ENCODE measurements around the gene KRT72.
"Not testable (repeated sequence)": the region's sequence is repeated elsewhere in the genome, so short reads cannot be mapped to it uniquely, and the experiment has no call there.

KRT72 gene

DNA sequence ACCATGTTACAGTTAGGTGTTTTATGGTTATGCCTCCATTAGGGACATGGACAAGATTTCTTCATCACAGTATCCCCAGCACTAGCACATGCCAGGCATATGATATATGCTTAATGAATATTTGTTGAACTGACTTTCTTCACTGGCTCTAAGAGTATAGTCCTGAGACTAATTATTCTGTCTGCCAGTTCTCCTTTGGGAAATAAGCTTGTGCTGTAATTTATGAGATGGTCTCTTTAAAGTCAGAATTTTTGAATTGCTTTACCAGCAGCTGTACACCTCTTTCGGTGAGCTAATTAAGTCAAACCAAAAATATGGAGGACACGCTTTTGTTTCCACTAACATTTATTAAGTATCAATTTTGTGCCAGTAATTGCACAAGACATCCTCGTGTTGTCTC is 4.8 kb upstream of the KRT72 start:
- DNase-seq = no peak

DNA sequence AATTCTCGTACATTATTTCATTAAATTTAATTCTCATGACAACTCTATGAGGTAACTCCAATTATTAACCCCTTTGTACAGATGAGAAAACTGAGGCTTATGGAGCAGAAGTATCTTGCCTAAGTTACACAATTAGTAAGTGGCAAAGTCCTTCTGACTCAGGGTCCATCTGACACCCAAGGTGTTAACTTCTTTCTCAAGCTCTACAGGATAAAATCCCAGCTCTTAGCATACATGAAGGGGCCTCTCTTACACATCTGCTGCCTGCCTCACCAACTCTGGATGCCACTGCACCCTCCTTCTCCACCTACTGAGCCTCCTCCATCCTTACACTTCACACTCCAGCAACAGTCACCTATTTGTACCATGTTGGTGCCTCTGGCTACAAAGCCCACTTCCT is 4.3 kb upstream of the KRT72 start:
- DNase-seq = no peak

DNA sequence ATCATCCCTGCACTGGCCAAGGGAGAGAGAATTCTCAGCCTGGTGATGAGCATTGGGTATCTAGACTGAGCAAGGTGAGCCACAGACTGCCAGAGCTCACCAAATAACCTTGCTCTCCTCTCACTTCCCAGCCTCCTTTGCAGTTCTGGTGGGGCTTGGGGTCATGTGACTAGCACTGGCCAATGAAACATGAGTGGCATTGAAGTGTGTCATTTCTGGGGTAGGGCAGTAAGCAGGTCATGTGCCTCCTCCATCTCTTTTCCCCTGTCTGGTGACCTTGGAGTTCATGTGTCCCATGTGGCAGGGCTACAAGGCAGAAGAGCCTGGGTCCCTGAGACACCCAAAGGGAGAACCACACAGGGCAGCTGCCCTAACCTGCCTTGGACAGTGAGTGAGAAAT is 3.6 kb upstream of the KRT72 start:
- no peak for DNase-seq

DNA sequence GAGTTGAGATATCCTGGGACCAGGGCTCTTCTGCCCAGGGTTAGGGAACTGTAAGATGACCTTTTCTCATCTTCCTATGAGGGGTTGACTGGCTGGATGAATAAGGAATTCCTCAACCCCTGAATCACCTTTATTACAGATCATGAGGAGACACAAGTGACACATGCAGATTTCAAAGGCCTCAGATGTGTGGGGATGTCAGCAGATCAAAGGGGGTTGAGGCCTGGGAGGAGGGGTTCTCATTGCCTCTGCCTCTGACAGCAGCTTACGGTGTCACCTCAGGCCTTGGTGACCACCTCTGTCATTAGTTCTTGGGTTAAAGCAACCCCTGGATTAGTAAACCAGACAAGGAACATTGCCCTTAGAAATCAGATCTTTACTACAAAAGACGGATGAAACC is 2.1 kb upstream of the KRT72 start:
- DNase-seq = peak; percentile 17 to 33

DNA sequence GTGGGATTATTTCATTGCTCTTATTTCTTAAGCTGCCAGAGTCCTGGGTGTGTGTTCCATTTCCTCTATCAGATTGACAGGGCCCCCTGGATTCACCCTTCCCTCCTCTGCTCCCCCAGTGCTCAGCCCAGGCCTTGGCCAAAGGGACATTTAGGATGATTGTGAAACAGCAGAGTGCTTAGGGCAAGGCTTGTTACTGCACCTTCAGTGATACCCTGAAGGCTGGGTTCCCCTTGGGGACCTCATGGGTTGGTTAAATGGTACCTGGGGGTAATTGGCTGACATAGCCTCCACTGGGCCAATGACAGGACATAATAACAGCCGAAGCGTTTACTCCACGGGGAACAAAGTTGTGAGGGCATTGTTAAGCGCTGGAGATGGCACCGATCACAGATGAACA is 1.3 kb upstream of the KRT72 start:
- no peak for DNase-seq

DNA sequence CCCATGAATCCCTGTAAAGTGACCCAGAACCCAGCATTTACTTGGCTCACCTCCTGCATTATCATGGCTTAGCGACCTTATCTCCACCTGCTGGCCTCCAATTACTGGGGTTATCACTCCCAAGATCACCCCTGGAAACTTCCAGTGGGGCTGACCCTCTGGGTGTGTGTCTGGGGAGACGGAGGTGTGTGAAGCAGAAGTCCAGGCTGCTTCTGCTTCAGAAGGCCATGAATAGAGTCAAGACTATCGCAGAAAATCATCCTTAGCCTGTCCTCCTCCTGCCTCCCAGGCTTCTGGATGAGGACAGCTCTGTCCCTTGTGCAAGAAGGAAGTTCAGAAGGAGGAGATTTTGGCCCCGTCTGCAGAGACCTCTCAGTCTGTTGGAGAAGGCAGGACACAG is 408 bp upstream of the KRT72 start:
- no peak for DNase-seq

DNA sequence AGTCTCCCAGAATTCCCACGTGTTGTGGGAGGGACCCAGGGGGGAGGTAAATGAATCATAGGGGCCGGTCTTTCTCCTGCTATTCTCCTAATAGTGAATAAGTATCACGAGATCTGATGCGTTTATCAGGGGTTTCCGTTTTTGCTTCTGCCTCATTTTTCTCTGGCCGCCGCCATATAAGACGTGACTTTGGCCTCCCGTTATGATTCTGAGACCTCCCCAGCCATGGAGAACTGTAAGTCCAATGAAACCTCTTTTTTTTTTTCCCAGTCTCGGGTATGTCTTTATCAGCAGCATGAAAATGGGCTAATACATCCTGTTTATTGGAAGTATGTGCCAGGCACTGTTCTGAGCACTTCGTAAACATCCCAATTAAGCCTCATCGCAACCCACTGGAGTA is 788 bp downstream of the KRT72 start:
- no peak for DNase-seq

DNA sequence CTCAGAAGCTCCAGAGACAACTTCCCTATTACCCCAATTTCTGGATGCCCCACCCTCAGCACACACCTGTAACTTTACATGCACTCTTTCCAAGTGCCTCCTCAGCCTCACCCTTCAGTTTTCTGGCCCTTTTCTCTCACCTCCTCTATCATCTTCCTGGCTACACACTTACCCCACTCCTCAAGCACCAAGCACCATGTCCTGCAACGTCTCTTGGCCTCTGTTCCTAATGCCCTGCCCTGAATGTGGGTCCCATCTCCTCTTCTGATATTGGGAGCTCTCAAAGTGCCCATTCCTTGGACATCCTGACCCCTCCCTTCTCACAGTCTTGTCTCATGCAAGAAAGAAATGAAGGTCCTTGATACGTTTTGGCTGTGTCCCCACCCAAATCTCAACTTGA is 1.2 kb downstream of the KRT72 start:
- DNase-seq = no peak

DNA sequence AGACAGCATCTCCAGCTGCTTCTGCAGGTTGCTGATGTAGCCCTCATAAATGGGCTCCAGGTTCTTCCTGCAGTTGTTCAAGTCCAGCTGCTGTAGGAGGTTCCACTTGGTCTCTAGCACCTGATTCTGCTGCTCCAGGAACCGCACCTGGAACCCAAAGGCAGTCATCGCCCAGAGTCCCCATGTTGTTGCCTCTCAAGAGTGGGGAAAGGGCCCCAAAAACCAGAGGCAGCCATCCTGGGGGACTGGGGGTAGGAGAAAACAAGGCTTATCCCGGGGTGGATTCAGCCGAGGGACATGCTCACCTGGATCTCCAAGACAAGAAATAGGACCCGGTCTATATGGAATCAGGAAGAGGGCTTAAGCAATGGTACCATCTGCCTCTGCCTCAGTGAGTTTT is 2.3 kb downstream of the KRT72 start:
- no peak for DNase-seq

DNA sequence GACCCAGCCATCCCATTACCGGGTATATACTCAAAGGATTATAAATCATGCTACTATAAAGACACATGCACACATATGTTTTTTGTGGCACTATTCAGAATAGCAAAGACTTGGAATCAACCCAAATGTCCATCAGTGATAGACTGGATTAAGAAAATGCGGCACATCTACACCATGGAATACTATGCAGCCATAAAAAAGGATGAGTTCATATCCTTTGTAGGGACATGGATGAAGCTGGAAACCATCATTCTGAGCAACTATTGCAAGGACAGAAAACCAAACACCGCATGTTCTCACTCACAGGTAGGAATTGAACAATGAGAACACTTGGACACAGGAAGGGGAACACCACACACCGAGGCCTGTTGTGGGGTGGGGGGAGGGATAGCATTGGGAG is 7.0 kb downstream of the KRT72 start:
- DNase-seq = not testable (repeated sequence)

DNA sequence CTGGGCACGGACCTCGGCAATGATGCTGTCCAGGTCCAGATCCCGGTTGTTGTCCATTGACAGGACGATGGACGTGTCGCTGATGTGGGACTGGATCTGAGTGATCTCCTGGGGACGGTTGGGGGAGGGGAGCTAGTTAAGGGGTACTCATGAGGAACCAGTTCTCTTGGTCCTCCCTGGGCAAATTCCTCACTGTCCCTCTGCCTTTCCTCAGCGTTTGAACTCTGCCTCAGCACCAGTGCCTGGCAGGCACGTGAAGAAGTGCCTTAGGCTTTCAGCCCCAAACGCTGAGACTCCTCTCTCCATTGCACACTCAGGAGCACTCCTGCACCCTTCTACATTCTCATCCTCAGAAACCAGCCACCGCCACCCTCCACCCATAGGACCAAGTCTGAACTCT is 9.7 kb downstream of the KRT72 start:
- no peak for DNase-seq

DNA sequence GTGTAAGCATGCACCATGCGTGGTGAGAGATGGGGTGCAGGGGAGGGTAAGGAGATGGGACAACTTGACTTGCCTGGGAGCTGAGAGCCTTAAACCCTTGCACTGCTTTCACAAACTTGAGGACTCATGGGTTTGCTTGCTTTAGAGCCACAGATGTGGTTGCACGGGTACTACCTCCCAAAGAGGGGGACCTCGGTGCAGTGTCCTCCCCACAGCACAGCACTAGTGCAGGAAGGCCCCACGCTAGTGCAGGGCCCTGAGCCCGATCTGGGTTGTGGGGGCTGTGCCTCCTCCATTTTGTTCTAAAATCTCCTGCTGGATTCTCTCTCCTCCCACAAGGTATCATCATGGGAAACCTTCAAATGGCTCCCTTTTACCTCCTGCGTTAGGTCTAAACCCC is 11.2 kb downstream of the KRT72 start:
- no peak for DNase-seq

DNA sequence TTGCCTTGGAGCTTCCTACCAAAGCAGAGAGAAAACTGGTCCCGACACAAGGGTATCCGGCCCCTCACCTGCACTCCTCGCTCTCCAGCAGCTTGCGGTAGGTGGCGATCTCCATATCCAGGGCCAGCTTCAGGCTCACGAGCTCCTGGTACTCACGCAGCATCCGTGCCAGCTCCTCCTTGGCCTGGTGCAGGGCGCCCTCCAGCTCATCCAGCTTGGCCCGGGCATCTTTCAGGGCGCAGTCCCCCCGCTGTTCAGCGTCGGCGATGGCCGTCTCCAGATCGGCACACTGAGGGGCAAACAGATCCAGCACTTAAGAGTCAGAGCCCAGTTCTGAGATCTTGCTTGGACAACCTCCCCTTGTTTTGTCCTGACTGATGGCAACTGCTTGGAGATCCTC is 13.7 kb downstream of the KRT72 start:
- no peak for DNase-seq

DNA sequence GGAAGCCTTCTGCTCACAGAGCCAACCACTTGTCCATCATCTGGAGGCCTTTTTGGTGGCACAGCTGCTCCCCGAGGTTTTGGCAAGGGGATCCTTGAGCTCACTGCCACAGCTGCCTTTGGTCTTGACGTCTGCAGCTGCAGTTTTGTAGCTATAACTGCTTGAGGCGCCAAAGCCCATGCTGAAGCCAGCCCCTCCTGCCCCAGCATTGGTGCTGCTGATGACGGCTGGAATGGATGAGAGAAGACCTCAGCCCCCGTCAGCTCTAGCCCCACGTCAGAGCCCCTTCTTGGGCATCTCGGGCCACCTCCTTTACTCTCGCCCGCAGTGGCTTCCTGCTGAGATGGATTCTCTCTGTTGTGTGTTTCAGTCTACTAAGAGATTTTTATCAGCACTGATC is 15.3 kb downstream of the KRT72 start:
- peak; percentile 58 to 69 for DNase-seq

DNA sequence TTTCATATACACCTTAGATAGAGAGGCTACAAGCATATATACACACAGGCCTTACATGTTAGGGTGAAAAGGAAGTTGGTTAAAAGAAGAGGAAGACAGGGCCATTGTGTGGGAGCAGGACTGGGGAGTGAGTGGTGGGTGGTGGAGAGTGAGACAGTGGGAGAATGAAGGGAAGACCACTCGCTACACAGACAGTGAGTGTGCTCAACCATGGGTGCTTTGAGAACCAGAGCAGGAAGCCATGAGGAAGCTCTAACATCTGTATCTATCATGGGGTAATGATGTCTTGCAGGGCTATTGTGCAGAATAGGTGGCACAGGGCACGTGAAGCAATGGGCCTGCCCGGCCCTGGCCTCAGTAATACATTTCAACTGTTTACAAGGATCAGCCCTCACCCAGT is 16.2 kb downstream of the KRT72 start:
- DNase-seq = no peak

DNA sequence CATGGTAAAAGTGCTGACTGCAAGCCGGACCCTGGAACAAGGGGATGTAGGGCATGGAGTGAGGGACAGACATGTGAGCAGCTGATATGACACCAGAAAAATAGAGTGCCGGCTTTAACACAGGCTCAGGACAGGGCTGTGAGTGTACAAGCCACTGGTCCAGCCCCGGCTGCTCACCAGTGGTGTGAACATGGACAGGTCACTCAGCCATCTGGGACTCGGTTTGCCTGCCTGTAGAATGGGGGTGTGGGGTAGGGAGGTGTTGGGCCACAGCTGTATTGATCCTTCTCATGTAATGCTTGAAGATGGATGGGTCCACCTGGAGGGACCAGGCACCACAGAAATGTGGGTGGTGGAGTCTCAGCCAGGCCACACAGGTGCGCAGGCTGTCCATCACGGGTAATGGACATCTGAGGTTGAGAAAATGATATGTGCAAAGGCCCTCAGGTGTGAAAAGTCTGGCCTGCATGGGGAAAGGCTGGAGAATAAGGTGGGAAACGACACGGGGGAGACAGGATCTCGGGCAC is 17.0 kb downstream of the KRT72 start:
- no peak for DNase-seq

DNA sequence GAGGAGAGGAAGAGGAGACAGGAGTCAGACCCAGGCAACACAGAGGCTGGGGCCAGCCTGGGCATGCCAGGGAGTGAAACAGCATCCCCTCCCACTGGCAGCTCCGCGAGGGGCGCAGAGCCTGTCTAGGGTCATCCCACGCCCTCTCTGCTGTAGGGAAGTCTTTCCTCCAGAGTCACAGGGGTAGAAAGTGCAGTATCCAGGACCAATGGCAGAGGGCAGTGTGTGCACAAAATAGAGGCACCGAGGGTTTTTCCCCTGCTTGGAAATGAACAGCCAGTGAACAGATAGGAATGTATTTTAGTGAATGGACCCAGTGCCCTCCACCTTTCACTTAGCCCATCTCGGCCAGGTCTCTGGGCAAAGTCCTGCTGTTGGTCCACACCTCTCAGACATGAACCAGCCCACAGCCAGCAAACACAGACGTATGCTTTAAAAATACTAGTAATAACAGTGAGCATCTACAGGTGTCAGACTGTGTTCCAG is 18.2 kb downstream of the KRT72 start:
- DNase-seq = peak; percentile 55 to 70

DNA sequence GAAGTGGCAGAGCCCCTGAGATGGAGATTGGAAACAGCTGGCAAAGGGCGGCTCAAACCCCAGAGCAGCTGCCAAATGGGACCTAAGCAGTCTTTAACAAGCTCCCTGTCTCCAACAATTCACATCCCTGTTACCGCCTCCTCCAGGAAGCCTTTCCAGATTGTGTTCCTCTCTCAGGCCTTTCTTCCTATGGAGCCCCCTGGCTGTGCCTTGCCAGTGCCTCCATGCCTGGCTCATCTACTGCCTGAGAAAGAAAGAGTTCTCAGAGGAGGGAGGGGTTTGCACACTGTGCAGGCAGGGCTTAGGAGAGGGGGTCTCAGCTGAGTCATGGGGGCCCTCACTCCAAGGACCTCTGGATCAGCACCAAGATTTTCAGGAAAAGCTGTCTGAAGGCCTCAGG is 18.8 kb downstream of the KRT72 start:
- DNase-seq = no peak

DNA sequence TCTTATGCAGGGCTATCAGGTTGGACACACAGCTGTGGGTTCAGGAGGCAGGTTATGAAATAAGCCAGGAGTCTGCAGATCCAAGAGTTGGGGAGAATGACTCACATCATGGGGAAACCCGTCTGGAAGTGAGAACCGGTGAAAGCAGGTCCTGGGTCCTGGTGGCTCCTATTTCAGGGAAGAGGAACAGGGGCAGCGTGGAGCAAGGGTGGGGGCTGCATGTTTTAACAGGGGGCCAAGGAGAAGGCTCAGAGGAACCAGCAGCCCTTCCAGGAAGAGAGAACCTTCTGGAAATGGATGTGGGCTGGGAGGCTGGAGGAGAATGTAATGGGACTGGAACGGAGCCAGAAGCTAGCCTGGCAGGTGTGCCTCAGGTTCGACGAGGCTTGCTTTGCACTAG is 19.8 kb downstream of the KRT72 start:
- no peak for DNase-seq

DNA sequence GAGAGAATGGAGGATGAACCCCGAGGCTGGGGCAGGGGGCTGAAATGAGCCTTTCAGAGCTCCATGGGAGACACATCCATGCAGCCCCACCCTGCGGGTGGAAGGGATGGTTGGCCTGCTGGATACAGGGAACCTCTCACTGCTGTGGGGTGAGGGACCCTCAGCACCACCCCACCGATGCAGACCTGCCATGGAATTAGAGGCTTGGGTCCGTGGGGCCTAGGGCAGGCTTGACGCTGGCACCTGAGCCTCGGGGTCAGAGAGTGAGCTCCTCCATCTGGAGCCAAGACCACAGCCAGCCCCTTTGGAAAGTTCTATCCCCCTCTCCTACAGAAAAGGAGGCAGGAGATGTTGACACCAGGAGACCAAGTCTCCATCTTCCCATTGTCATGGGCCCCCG is 20.2 kb downstream of the KRT72 start:
- no peak for DNase-seq

DNA sequence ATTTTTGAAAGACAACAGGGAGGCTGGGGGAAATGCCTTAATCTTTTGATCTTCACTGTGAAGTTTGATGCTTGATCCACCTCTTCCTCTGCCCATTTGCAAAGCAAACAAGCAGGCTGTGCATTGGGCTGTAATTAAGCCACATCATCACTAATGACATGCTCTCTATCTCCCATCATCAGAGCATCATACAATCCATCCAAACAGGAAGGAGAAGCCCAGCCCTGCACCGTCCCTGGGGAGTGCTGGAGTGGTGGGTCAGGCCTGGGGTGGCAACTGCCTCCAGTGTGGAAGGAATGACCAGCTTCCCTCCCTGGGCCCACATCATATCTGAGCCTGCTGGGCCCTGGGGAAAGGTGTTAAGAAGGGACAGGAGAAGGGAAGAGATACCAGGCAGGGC is 20.8 kb downstream of the KRT72 start:
- DNase-seq = no peak

DNA sequence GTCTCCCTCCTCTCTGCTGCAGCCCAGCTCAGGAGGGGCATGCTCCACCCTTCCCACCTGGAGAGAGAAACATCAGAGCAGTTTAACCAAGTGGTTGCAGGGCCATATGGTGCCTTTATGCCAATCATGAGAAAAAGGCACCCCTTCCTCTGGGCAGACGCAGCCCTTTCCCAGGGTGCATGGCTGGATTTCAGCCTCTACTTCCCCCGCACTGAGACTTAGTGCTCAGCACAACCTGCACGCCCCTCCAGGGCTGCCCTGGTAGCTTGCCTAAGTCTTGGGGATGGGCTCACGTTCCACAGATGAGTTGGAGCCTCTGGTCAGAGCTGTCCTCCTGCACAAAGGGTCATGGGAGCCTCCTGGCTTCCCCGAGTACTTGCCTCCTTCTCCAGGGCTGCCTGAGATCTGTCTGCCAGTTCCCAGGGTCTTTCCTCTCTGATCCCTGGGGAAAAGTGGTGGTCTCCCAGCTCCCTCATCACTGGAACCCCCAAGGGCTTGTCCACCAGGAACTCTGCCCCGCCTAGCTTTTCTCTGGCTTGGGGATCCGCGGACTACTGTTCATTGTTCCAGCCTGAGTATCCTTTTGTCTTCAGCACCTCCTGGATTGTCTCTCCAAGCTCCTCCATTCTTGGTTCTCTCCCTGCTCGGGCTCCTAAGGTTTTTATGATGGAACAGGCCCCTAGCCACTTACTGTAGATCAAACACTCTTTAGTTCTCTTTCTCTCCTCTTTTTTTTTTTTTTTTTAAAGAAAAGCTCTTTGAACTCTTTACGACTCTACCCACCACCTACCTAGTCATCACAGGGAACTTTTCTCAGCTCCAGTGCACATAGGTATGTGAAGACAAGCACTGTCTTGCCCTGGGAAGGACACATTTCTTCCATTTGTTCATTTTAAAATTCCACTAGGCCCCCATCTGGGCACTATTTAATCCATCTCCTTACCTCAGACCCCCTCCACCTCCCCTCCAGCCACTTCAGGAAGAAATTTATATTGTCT is 21.5 kb downstream of the KRT72 start:
- DNase-seq = no peak

DNA sequence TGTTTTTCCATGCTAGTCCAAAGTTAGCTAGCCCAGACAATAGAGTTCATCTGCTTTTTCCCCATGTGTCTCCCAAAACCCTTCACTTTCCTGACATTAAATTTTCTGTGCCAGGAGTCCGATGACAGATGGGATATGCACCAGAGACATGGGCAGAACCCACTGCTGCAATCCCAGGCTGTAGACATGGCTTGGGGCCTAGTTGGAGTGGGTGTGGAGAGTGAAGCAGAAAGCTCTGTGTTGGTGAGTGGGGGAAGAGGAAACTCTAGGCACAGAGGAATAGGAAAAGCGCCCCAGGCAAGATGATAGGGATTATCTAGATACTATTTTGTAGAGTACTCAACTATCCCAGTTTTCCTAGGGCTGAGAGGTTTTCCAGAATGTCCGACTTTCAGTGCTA is 22.8 kb downstream of the KRT72 start:
- DNase-seq = no peak

DNA sequence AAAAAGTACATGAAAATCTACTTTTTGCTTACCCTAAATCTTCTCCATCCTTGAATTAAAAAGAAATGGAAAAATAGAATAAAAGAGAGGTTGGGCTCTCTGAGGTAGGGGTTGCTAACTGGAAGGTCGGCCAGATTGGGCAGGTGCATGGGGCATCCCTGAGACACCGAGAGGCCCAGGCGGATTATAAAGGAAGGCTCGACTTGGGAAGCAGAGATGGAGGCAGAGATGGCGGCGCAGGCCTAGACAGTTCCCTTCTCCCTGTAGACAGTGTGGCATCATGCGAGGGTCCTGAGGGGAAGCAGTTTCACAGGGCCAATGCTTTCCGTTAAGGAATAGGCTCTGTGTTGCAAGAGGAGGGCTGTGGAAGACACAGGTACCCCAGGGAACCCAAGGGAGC is 23.9 kb downstream of the KRT72 start:
- DNase-seq = no peak

DNA sequence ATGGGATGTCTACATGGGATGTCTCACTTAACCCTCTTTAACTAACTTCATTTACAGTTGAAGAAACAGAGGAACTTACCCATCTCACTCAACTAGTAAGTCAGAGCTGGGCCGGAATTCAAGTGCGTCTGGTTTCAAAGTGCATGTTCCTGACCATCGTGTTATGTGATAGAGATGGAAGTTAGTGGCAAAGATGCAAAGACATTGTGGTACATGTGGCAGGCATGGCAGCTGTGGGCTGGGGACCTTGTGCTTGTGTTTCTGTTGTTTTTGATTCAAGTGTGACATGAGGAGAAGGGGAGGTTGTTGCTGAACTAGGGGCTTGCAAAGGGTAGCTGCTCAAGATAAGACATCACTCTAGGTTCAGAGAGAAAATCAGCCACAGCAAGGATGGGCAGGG is 25.3 kb downstream of the KRT72 start:
- DNase-seq = no peak
